HEK293 (cell line): ENCODE data around the gene CHST7.

Experiments
- CTCF ChIA-PET: fragments of 350-600 bp; formaldehyde crosslinking; extraction: SDS; loops from one replicate; lab custom pipeline; 2021; ENCODE audit warnings: antibody characterized with exemption; lab: Yijun Ruan, JAX
- POLR2A ChIA-PET: fragments of 300-600 bp; formaldehyde crosslinking; extraction: SDS; loops from one replicate; lab custom pipeline; 2020; ENCODE audit warnings: antibody characterized with exemption, inconsistent platforms; lab: Yijun Ruan, JAX
- H3K27ac ChIP-seq: fragments of 200-500 bp; sonication (Bioruptor generic); 2 replicates; pipeline ENCODE4 v1.5.1; 2014; ENCODE audit warnings: low read depth, low read length, control low read depth, inconsistent platforms; ENCODE audit errors: extremely low read depth
- H3K36me3 ChIP-seq, 2 experiments: fragments of 200-500 bp in 1 of 2; sonication (Bioruptor generic) in 1 of 2; 1 replicate in 1 of 2; 2 replicates in 1 of 2; pipeline ENCODE4 v1.5.1; 2014 to 2017; ENCODE audit warnings: inconsistent platforms in 2 of 2, low read length in 2 of 2; ENCODE audit not compliant: control insufficient read depth in 2 of 2, insufficient read depth in 1 of 2
- H3K4me1 ChIP-seq: fragments of 200-500 bp; sonication (Bioruptor generic); 2 replicates; pipeline ENCODE4 v1.5.1; 2014; ENCODE audit warnings: mild to moderate bottlenecking, low read length, inconsistent platforms; ENCODE audit not compliant: control insufficient read depth, insufficient read depth
- H3K4me3 ChIP-seq: 2 replicates; pipeline ENCODE4 v1.5.1; 2011; ENCODE audit warnings: low read depth, mild to moderate bottlenecking, control low read depth, low read length, moderate library complexity
- H3K9me3 ChIP-seq: fragments of 200-500 bp; sonication (Bioruptor generic); 2 replicates; pipeline ENCODE4 v1.5.1; 2014; ENCODE audit warnings: low read depth, low read length, inconsistent platforms; ENCODE audit not compliant: control insufficient read depth, insufficient read depth
- GLI2 ChIP-seq: fragments of 450-650 bp; formaldehyde crosslinking; IDR thresholded peaks from 2 replicates; pipeline ENCODE4; 2017; ENCODE audit warnings: missing biosample characterization, missing genetic modification characterization, low read depth, borderline replicate concordance
- KLF9 ChIP-seq: fragments of 450-650 bp; formaldehyde crosslinking; IDR thresholded peaks from 2 replicates; pipeline ENCODE4 v1.5.1; 2016; ENCODE audit warnings: missing biosample characterization, missing genetic modification characterization, low read depth
- RBAK ChIP-seq: fragments of 450-650 bp; formaldehyde crosslinking; IDR thresholded peaks from 2 replicates; pipeline ENCODE4 v1.5.1; 2016; ENCODE audit warnings: missing biosample characterization, missing genetic modification characterization
- TRIM28 ChIP-seq: IDR thresholded peaks from 2 replicates; pipeline ENCODE4 v1.6.1; 2011; ENCODE audit warnings: low read length, control low read depth, borderline replicate concordance
- ZFHX2 ChIP-seq: fragments of 450-650 bp; formaldehyde crosslinking; conservative IDR thresholded peaks from 2 replicates; pipeline ENCODE4 v1.5.1; 2016; ENCODE audit warnings: missing biosample characterization, missing genetic modification characterization
- ZNF16 ChIP-seq: fragments of 450-650 bp; formaldehyde crosslinking; IDR thresholded peaks from 2 replicates; pipeline ENCODE4 v1.5.1; 2016; ENCODE audit warnings: low read depth, missing biosample characterization, missing genetic modification characterization
- ZNF202 ChIP-seq: fragments of 450-650 bp; formaldehyde crosslinking; IDR thresholded peaks from 2 replicates; pipeline ENCODE4 v1.5.1; 2016; ENCODE audit warnings: missing biosample characterization, missing genetic modification characterization, borderline replicate concordance
- ZNF292 ChIP-seq: fragments of 450-650 bp; formaldehyde crosslinking; IDR thresholded peaks from 2 replicates; pipeline ENCODE4 v1.5.1; 2016; ENCODE audit warnings: low read depth, missing biosample characterization, missing genetic modification characterization, borderline replicate concordance
- ZNF391 ChIP-seq: fragments of 450-650 bp; formaldehyde crosslinking; IDR thresholded peaks from 2 replicates; pipeline ENCODE4 v1.5.1; 2016; ENCODE audit warnings: low read depth, missing biosample characterization, missing genetic modification characterization, borderline replicate concordance
- ZNF501 ChIP-seq: fragments of 450-650 bp; formaldehyde crosslinking; IDR thresholded peaks from 2 replicates; pipeline ENCODE4 v1.5.1; 2016; ENCODE audit warnings: missing biosample characterization, missing genetic modification characterization
- ZNF621 ChIP-seq: fragments of 450-650 bp; formaldehyde crosslinking; IDR thresholded peaks from 2 replicates; pipeline ENCODE4 v1.5.1; 2017; ENCODE audit warnings: missing biosample characterization, missing genetic modification characterization
- ZNF624 ChIP-seq: fragments of 450-650 bp; formaldehyde crosslinking; IDR thresholded peaks from 2 replicates; pipeline ENCODE4 v1.5.1; 2017; ENCODE audit warnings: missing biosample characterization, missing genetic modification characterization
- ZNF664 ChIP-seq: fragments of 450-650 bp; formaldehyde crosslinking; IDR thresholded peaks from 2 replicates; pipeline ENCODE4 v1.5.1; 2016; ENCODE audit warnings: missing biosample characterization, missing genetic modification characterization
- ZNF670 ChIP-seq: fragments of 450-650 bp; formaldehyde crosslinking; IDR thresholded peaks from 2 replicates; pipeline ENCODE4 v1.5.1; 2016; ENCODE audit warnings: missing biosample characterization, missing genetic modification characterization, low read depth
- ZNF707 ChIP-seq: fragments of 450-650 bp; formaldehyde crosslinking; IDR thresholded peaks from 2 replicates; pipeline ENCODE4 v1.5.1; 2016; ENCODE audit warnings: missing biosample characterization, missing genetic modification characterization
- ZNF791 ChIP-seq: fragments of 450-650 bp; formaldehyde crosslinking; IDR thresholded peaks from 2 replicates; pipeline ENCODE4 v1.5.1; 2016; ENCODE audit warnings: missing biosample characterization, missing genetic modification characterization
- ZXDB ChIP-seq: fragments of 450-650 bp; formaldehyde crosslinking; IDR thresholded peaks from 2 replicates; pipeline ENCODE4 v1.5.1; 2016; ENCODE audit warnings: missing biosample characterization, missing genetic modification characterization
- TF ChIP-seq, protein P1 (sequence below): fragments of 450-650 bp; formaldehyde crosslinking; IDR thresholded peaks from 2 replicates; pipeline ENCODE4 v1.5.1; 2016; ENCODE audit warnings: missing biosample characterization, missing genetic modification characterization
- TF ChIP-seq, protein P2 (sequence below): fragments of 450-650 bp; formaldehyde crosslinking; IDR thresholded peaks from 2 replicates; pipeline ENCODE4 v1.5.1; 2016; ENCODE audit warnings: missing biosample characterization, missing genetic modification characterization
- TF ChIP-seq, protein P3 (sequence below): fragments of 450-650 bp; formaldehyde crosslinking; IDR thresholded peaks from 2 replicates; pipeline ENCODE4 v1.5.1; 2016; ENCODE audit warnings: missing biosample characterization, missing genetic modification characterization

The CHST7 gene

DNA sequence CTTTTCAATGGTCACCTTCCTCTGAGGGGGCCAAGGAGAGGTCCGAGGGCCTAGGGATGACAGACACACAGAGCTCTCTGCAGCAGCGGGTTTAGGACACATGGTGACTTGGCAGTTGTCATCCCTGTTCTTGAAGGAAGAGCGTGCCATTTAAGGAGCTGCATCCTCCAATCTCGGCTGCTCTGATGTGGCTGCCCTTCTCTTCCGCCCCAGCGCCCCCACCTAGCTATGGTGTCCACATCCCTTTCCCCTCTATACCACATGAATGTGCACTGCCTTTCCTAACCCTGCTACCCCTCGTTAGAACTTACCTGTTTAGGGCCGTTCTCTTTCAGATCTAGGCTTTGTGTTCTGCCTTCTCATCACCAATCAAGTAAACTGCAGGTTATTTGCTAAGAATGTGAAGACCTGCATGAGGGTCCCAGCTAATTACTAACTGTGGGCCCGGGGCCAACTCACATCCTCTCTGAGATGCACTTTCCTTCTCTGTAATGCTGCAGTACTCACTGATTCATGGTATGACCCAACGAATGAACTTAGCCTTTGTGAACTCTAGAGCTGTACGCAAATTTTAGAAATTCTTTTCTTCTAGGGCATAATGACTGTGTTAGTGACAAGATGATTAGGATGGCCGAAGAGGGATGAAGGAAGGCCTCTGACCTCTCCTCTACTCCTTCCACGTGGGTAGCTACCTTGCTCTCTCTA is 38.2 kb downstream of the CHST7 start:
- H3K9me3 ChIP-seq = no peaks in the 10 kb centered on the region
- H3K4me3 ChIP-seq = no peak overlapping the region
- H3K27ac ChIP-seq = no peak overlapping the region
- POLR2A ChIA-PET = no interaction called here
- CTCF ChIA-PET = interaction anchor here (0.6 to 1.2 kb wide), 2 partner anchors 57 to 865 kb away, joined by 3 to 7 read pairs; no protein-coding TSS in a partner anchor
- H3K36me3 ChIP-seq = peaks cover 0 to 9% of the 10 kb centered on the region in 2 experiments; a peak in 1 of 3 replicates
- H3K4me1 ChIP-seq = no peaks in the 10 kb centered on the region
- TF ChIP-seq ZNF707 (tag by site-specific recombination) (no peak), ZXDB (tag by site-specific recombination) (no peak), ZNF624 (tag by site-specific recombination) (no peak), ZNF791 (tag by site-specific recombination) (no peak), ZNF202 (no peak), ZNF292 (tag by site-specific recombination) (no peak), KLF9 (tag by site-specific recombination) (no peak)
- TF ChIP-seq, protein P1, sequence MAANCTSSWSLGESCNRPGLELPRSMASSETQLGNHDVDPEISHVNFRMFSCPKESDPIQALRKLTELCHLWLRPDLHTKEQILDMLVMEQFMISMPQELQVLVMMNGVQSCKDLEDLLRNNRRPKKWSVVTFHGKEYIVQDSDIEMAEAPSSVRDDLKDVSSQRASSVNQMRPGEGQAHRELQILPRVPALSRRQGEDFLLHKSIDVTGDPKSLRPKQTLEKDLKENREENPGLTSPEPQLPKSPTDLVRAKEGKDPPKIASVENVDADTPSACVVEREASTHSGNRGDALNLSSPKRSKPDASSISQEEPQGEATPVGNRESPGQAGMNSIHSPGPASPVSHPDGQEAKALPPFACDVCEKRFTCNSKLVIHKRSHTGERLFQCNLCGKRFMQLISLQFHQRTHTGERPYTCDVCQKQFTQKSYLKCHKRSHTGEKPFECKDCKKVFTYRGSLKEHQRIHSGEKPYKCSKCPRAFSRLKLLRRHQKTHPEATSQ (tag by site-specific recombination) = no peak
- TF ChIP-seq, protein P2, sequence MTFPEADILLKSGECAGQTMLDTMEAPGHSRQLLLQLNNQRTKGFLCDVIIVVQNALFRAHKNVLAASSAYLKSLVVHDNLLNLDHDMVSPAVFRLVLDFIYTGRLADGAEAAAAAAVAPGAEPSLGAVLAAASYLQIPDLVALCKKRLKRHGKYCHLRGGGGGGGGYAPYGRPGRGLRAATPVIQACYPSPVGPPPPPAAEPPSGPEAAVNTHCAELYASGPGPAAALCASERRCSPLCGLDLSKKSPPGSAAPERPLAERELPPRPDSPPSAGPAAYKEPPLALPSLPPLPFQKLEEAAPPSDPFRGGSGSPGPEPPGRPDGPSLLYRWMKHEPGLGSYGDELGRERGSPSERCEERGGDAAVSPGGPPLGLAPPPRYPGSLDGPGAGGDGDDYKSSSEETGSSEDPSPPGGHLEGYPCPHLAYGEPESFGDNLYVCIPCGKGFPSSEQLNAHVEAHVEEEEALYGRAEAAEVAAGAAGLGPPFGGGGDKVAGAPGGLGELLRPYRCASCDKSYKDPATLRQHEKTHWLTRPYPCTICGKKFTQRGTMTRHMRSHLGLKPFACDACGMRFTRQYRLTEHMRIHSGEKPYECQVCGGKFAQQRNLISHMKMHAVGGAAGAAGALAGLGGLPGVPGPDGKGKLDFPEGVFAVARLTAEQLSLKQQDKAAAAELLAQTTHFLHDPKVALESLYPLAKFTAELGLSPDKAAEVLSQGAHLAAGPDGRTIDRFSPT = no peak

DNA sequence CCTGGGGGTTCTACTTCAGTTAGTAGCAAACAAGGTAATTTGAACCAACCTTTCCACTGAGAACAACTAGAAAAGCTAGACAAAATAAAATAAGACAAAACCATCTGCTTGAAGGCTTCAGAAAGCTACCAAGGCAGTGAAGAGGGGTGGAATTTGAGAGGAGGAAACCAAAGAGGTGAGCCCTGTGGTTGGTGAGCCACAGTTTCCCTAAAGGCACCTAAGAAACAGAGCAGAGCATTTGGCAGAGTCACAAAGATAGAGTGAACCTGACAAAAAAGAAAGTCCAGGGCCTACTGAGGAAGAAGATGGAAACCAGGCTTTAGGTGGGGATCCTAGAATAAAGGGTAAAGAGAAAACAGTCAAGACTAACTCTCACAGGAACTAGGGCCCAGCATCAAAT is 44.3 kb downstream of the CHST7 start:
- no peak overlapping the region for H3K27ac ChIP-seq
- TF ChIP-seq, protein P1 (tag by site-specific recombination) = no peak
- TF ChIP-seq, protein P3, sequence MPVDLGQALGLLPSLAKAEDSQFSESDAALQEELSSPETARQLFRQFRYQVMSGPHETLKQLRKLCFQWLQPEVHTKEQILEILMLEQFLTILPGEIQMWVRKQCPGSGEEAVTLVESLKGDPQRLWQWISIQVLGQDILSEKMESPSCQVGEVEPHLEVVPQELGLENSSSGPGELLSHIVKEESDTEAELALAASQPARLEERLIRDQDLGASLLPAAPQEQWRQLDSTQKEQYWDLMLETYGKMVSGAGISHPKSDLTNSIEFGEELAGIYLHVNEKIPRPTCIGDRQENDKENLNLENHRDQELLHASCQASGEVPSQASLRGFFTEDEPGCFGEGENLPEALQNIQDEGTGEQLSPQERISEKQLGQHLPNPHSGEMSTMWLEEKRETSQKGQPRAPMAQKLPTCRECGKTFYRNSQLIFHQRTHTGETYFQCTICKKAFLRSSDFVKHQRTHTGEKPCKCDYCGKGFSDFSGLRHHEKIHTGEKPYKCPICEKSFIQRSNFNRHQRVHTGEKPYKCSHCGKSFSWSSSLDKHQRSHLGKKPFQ (tag by site-specific recombination) = no peak
- TF ChIP-seq RBAK = no peak
- TF ChIP-seq ZNF391 (tag by site-specific recombination) = no peak
- no peak for TF ChIP-seq ZNF621 (tag by site-specific recombination)
- no peak for TF ChIP-seq ZNF664 (tag by site-specific recombination)
- TF ChIP-seq ZNF16 (tag by site-specific recombination) = no peak
- TF ChIP-seq ZNF670 = no peak
- TF ChIP-seq TRIM28 = no peak
- TF ChIP-seq GLI2 (tag by site-specific recombination) = no peak
- no peak for TF ChIP-seq ZNF501 (tag by site-specific recombination)
- no peak for TF ChIP-seq ZFHX2 (tag by site-specific recombination)
- TF ChIP-seq, all 188 proteins: peak for 0
- Histone ChIP-seq H3K9me3 (0 out of 2 replicates have a peak, but pooled peaks cover 4% of the 10 kb centered on the region), H3K4me3 (no peak overlapping the region), H3K36me3 (peaks cover 0 to 18% of the 10 kb centered on the region in 2 experiments; a peak in 2 of 3 replicates), H3K4me1 (no peaks in the 10 kb centered on the region)
- CTCF ChIA-PET = interaction anchor here (0.6 kb wide), 1 partner anchor 179 kb away, joined by 3 read pairs; no protein-coding TSS in a partner anchor
- POLR2A ChIA-PET = no interaction called here
